ENCODE results near the gene PDE4B. TPM values are rescaled to one million over a fixed set of nuclear protein-coding genes. Genes with fewer than 3 reads are reported as not detected.

PDE4B gene
- total and polyA plus RNA-seq, 10 of the 15 experiments (the other 5 are each of a cell fraction or from before 2014, with no cell fraction given), result 3.0 to 13.2 (median 5.7) TPM

DNA sequence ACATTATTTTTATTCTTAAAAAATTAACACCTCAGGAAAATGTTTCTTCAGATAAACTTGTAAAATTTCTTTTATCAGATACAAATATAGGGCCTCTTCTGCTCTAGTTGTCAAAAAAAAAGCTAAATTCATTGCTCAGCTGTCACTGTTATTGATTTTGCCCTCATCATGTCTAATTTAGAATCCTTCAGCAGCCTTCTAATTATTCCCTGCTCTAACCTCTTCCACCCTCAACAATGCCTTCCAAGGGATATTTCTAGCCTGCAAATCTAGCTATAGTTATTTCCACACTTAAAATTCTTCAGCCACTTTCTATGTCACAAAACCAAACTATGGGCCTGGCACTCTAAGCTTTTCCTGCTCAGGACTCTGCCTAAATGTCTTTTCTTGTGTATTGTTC is 25.2 kb downstream of the PDE4B start:
- intact Hi-C loops (cut with micrococcal nuclease; ENCODE audit: unreplicated experiment) (loop anchor here (10.0 kb wide), 3 partner anchors 427 to 627 kb away; no protein-coding TSS in a partner anchor), in situ Hi-C loops (cut with MboI) (no loop called here)
- no peaks in the 10 kb centered on the region for H3K4me1 ChIP-seq (ENCODE audit: control insufficient read depth, insufficient read depth, low read length)
- H4K20me1 ChIP-seq (ENCODE audit: control insufficient read depth, insufficient read depth), result no peaks in the 10 kb centered on the region
- no peak overlapping the region for H2AFZ ChIP-seq (ENCODE audit: control insufficient read depth, low read depth, low read length)
- H3K27me3 ChIP-seq (replicated peaks in 1 of 2; ENCODE audit: control insufficient read depth in 2 of 2, insufficient read depth in 2 of 2, low read length in 1 of 2), result no peaks in the 10 kb centered on the region
- no peak for DNase-seq (ENCODE audit: low read depth, low spot score)
- FAIRE-seq, result no peak
- H3K27ac ChIP-seq (ENCODE audit: control insufficient read depth, insufficient read depth), result no peak overlapping the region
- TF ChIP-seq, protein P1, sequence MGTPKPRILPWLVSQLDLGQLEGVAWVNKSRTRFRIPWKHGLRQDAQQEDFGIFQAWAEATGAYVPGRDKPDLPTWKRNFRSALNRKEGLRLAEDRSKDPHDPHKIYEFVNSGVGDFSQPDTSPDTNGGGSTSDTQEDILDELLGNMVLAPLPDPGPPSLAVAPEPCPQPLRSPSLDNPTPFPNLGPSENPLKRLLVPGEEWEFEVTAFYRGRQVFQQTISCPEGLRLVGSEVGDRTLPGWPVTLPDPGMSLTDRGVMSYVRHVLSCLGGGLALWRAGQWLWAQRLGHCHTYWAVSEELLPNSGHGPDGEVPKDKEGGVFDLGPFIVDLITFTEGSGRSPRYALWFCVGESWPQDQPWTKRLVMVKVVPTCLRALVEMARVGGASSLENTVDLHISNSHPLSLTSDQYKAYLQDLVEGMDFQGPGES (IDR thresholded peaks at IDR 0.05), result no peak
- TF ChIP-seq PAX5 (IDR thresholded peaks at IDR 0.05; ENCODE audit: borderline replicate concordance, low read depth, low read length) (no peak), POLR2AphosphoS5 (IDR thresholded peaks at IDR 0.05; ENCODE audit: low read length) (no peak), FOXM1 (IDR thresholded peaks at IDR 0.05; ENCODE audit: low read depth, low read length) (no peak), SPI1 (IDR thresholded peaks at IDR 0.05; ENCODE audit: borderline replicate concordance, insufficient read depth, low read depth, low read length) (no peak), RAD21 (IDR thresholded peaks at IDR 0.05; ENCODE audit: insufficient read depth, low read depth, low read length) (no peak), CEBPB (IDR thresholded peaks at IDR 0.05; ENCODE audit: borderline replicate concordance in 1 of 2, low read depth in 2 of 2, low read length in 2 of 2) (no peak), JUND (IDR thresholded peaks at IDR 0.05; ENCODE audit: low read depth, low read length) (no peak), ASH2L (IDR thresholded peaks at IDR 0.05; ENCODE audit: borderline replicate concordance, low read depth) (no peak), CREM (IDR thresholded peaks at IDR 0.05; ENCODE audit: low read depth) (no peak), TCF7 (IDR thresholded peaks at IDR 0.05; ENCODE audit: borderline replicate concordance) (no peak), BACH1 (IDR thresholded peaks at IDR 0.05; ENCODE audit: borderline replicate concordance) (no peak), ZNF384 (IDR thresholded peaks at IDR 0.05; ENCODE audit: borderline replicate concordance, low read depth, low read length) (no peak)
- TF ChIP-seq, protein P2, sequence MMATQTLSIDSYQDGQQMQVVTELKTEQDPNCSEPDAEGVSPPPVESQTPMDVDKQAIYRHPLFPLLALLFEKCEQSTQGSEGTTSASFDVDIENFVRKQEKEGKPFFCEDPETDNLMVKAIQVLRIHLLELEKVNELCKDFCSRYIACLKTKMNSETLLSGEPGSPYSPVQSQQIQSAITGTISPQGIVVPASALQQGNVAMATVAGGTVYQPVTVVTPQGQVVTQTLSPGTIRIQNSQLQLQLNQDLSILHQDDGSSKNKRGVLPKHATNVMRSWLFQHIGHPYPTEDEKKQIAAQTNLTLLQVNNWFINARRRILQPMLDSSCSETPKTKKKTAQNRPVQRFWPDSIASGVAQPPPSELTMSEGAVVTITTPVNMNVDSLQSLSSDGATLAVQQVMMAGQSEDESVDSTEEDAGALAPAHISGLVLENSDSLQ (IDR thresholded peaks at IDR 0.05), result no peak
- TF ChIP-seq, protein P3, sequence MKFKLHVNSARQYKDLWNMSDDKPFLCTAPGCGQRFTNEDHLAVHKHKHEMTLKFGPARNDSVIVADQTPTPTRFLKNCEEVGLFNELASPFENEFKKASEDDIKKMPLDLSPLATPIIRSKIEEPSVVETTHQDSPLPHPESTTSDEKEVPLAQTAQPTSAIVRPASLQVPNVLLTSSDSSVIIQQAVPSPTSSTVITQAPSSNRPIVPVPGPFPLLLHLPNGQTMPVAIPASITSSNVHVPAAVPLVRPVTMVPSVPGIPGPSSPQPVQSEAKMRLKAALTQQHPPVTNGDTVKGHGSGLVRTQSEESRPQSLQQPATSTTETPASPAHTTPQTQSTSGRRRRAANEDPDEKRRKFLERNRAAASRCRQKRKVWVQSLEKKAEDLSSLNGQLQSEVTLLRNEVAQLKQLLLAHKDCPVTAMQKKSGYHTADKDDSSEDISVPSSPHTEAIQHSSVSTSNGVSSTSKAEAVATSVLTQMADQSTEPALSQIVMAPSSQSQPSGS (IDR thresholded peaks at IDR 0.05; ENCODE audit: low read length), result no peak
- TF ChIP-seq, protein P4, sequence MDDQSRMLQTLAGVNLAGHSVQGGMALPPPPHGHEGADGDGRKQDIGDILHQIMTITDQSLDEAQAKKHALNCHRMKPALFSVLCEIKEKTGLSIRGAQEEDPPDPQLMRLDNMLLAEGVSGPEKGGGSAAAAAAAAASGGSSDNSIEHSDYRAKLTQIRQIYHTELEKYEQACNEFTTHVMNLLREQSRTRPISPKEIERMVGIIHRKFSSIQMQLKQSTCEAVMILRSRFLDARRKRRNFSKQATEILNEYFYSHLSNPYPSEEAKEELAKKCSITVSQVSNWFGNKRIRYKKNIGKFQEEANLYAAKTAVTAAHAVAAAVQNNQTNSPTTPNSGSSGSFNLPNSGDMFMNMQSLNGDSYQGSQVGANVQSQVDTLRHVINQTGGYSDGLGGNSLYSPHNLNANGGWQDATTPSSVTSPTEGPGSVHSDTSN (IDR thresholded peaks at IDR 0.05; ENCODE audit: insufficient replicate concordance, low read depth, low read length), result no peak
- TF ChIP-seq, protein P5, sequence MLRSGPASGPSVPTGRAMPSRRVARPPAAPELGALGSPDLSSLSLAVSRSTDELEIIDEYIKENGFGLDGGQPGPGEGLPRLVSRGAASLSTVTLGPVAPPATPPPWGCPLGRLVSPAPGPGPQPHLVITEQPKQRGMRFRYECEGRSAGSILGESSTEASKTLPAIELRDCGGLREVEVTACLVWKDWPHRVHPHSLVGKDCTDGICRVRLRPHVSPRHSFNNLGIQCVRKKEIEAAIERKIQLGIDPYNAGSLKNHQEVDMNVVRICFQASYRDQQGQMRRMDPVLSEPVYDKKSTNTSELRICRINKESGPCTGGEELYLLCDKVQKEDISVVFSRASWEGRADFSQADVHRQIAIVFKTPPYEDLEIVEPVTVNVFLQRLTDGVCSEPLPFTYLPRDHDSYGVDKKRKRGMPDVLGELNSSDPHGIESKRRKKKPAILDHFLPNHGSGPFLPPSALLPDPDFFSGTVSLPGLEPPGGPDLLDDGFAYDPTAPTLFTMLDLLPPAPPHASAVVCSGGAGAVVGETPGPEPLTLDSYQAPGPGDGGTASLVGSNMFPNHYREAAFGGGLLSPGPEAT (IDR thresholded peaks at IDR 0.05; ENCODE audit: low read depth), result no peak
- no peak overlapping the region for H3K4me3 ChIP-seq
- H3K36me3 ChIP-seq (ENCODE audit: control insufficient read depth in 2 of 2, insufficient read depth in 2 of 2, low read length in 1 of 2), result no peaks in the 10 kb centered on the region
- RAD21 ChIA-PET (ENCODE audit: unreplicated experiment), result no interaction called here
- CTCF ChIA-PET, result no interaction called here
- SMC1A ChIA-PET (ENCODE audit: uncharacterized antibody, unreplicated experiment), result no interaction called here
- no peak for ATAC-seq
- H3K79me2 ChIP-seq (ENCODE audit: control insufficient read depth, insufficient read depth, low read length), result no peaks in the 10 kb centered on the region
- no peak overlapping the region for H3K9ac ChIP-seq (ENCODE audit: control insufficient read depth, insufficient read depth, low read length)
- no peaks in the 10 kb centered on the region for H3K9me3 ChIP-seq (replicated peaks; ENCODE audit: control insufficient read depth, insufficient read depth, low read length)
- POLR2A ChIA-PET, result no interaction called here
- no peak overlapping the region for H3K4me2 ChIP-seq (ENCODE audit: control insufficient read depth, insufficient read depth)
- BruUV-seq (replicated peaks), result no TSS peak

All from GM12878 (cell line).